Lung (tissue), 12 donors: ENCODE data around the gene PARD3B. TPM values are rescaled to one million over a fixed set of nuclear protein-coding genes. Genes with fewer than 3 reads are reported as not detected.

Experiments used
- ATAC-seq: fragments of 200-7000 bp; cut with Tn5 transposase; one replicate; pipeline ENCODE4 v1.9.1; 2020; ENCODE audit warnings: moderate number of reproducible peaks; ENCODE audit not compliant: insufficient read depth, low FRiP score
- DNase-seq, 3 donors: peaks; one replicate each; pipeline ENCODE4 v3.0.0-alpha.2; 2013 to 2017
- H3K27ac ChIP-seq, 2 donors: one replicate each; pipeline ENCODE4 v1.5.1; 2013; ENCODE audit warnings: mild to moderate bottlenecking in 2 of 2, moderate library complexity in 2 of 2, control low read depth in 1 of 2, inconsistent platforms in 1 of 2, low read depth in 1 of 2, low read length in 1 of 2
- H3K27me3 ChIP-seq, 3 donors: one replicate each; pipeline ENCODE4 v1.5.1; 2013; ENCODE audit warnings: low read length in 2 of 3; ENCODE audit not compliant: control insufficient read depth in 3 of 3, insufficient read depth in 3 of 3
- H3K36me3 ChIP-seq, 4 donors: one replicate each; pipeline ENCODE4 v1.5.1; 2013; ENCODE audit warnings: low read length in 4 of 4, mild to moderate bottlenecking in 1 of 4, moderate library complexity in 1 of 4; ENCODE audit not compliant: control insufficient read depth in 4 of 4, insufficient read depth in 4 of 4
- H3K4me1 ChIP-seq, 5 donors: one replicate each; pipeline ENCODE4 v1.5.1; 2013; ENCODE audit warnings: low read length in 5 of 5, mild to moderate bottlenecking in 2 of 5, moderate library complexity in 1 of 5; ENCODE audit not compliant: control insufficient read depth in 5 of 5, insufficient read depth in 5 of 5
- H3K4me3 ChIP-seq: one replicate; pipeline ENCODE4 v1.5.1; 2013; ENCODE audit warnings: mild to moderate bottlenecking, control low read depth, moderate library complexity
- H3K9ac ChIP-seq, 2 donors: one replicate each; pipeline ENCODE4 v1.5.1; 2013; ENCODE audit warnings: low read length in 2 of 2, control low read depth in 1 of 2; ENCODE audit not compliant: insufficient read depth in 1 of 2
- H3K9me3 ChIP-seq, 4 donors: one replicate each; pipeline ENCODE4 v1.5.1; 2013; ENCODE audit warnings: low read length in 3 of 4, mild to moderate bottlenecking in 1 of 4, moderate library complexity in 1 of 4; ENCODE audit not compliant: control insufficient read depth in 4 of 4, insufficient read depth in 3 of 4
- CTCF ChIP-seq: IDR thresholded peaks from 2 replicates; pipeline ENCODE4 v1.5.1; 2012; ENCODE audit warnings: mild to moderate bottlenecking; ENCODE audit errors: control extremely low read depth, extremely low read depth
- WGBS, 2 donors: extraction: QIAGEN DNeasy Blood & Tissue Kit; methylation state at CpG; one replicate each; pipeline ENCODE4 v1.1.7; 2013; 5-methylcytosine and 5-hydroxymethylcytosine counted together
- polyA plus RNA-seq, 2 donors: library from polyadenylated mRNA; stranded (reverse); fragments of 200-250 nt; gene quantifications; one replicate each; pipeline ENCODE4 v1.2.1, GENCODE V29; 2013
- total RNA-seq, 2 donors: library from RNA; depleted of rRNA in 1 of 2; stranded (reverse); fragments of >200 nt in 1 of 2; gene quantifications; one replicate each; pipeline ENCODE4 v1.2.1, GENCODE V29; 2014 to 2021
- donor health status: control.
- donor health status: control.
- donor health status: Bipolar disorder and iron deficiency.
- donor health status: healthy.
- donor health status: DM: yes; HTN: yes; CAD: no.

PARD3B gene
- total and polyA plus RNA-seq, 4 donors = 2.4 to 38.7 (median 17.1) TPM

DNA sequence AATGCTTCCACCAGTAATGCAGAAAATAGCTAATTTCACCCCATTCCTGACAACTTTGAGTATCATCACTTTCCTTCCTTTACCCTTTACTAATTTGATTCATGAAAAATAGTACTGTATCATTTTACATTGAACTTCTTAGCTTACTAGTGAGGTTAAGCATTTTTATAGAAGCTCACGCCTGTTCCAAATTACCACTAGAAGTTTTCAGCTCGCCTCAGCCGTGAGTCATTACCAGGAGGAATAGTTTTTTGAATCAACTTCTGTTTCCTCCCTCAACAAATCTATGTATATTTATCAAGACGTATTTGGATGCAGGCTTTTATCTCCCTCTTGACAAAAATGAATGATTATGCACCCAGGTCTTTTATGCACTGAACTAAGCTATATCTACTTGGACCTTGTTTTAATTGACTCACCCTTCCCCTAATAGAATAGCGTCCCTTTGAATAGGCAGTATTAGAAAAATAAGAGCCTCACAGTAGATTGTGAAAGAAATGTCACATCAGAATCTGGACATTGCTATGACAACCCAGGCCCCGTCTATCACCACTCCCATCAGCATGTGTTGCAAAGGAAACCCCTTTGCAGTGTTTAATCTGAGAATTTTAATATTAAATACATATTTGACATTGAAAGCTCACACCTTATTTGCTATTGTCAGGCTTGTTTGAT, 929.6 kb downstream of the PARD3B start:
- 87 to 93% methylated on average over 6 of the region's 6 CpGs for WGBS, 2 donors

GRCh38 chr2:205475416-205475768, 930.1 kb downstream of the PARD3B start:
- Histone ChIP-seq H3K4me3 (no peak overlapping the region), H3K27me3 (peaks cover 0 to 3% (median 0%) of the 10 kb centered on the region in 3 donors), H3K4me1 (peaks cover 0 to 6% (median 0%) of the 10 kb centered on the region in 5 donors), H3K36me3 (no peaks in the 10 kb centered on the region), H3K27ac (no peak overlapping the region), H3K9me3 (no peaks in the 10 kb centered on the region), H3K9ac (no peak overlapping the region)
- DNase-seq (no peak), ATAC-seq (no peak)
- no peak for TF ChIP-seq CTCF
- 93 to 95% methylated on average over 3 of the region's 3 CpGs for WGBS, 2 donors

More for the DNA sequence above, 929.6 kb downstream of the PARD3B start:
- DNase-seq (no peak), ATAC-seq (no peak)
- peaks cover 0 to 3% (median 0%) of the 10 kb centered on the region in 3 donors for H3K27me3 ChIP-seq
- peaks cover 0 to 6% (median 0%) of the 10 kb centered on the region in 5 donors for H3K4me1 ChIP-seq
- no peak overlapping the region for H3K27ac ChIP-seq
- no peak for TF ChIP-seq CTCF
- no peaks in the 10 kb centered on the region for H3K36me3 ChIP-seq
- no peak overlapping the region for H3K4me3 ChIP-seq
- no peak overlapping the region for H3K9ac ChIP-seq
- H3K9me3 ChIP-seq = no peaks in the 10 kb centered on the region

DNA sequence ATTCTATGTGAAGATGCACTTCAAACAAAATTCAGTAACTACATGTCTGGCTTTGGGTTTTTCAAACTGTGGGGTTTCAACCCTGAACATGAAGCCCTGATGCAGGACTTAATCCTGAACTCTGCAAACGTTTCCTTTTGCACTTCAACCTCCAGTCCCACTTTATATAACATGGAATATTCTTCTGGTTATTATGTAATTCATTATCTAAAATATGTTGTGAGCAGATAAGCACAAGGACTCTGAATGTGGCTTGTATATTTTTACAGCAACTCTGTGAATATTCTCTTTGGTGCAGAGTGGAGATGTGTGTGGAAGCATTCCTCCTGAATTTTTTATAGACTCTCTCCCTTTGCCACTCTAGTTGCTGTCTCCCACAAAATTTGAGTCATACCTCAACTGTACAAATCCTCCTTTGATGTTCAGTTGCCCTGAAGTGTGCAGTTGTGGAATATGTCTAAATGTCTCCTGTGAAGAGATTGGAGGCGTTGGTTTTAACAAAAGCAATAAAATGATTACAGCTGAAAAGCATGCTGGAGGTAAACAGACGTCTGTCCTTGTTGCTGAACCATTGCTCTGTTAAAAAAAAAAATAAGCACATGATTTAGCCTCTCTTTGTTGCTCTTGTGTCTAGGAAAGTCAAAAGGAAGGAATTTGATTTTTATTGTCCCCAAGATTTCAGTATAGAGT, 931.9 kb downstream of the PARD3B start:
- 73 to 74% methylated on average over 3 of the region's 3 CpGs for WGBS, 2 donors
- no peak overlapping the region for H3K4me3 ChIP-seq
- H3K4me1 ChIP-seq = peaks cover 0 to 6% (median 0%) of the 10 kb centered on the region in 5 donors
- no peak for DNase-seq
- no peak overlapping the region for H3K9ac ChIP-seq
- no peak for TF ChIP-seq CTCF
- peaks cover 0 to 3% (median 0%) of the 10 kb centered on the region in 3 donors for H3K27me3 ChIP-seq
- no peaks in the 10 kb centered on the region for H3K9me3 ChIP-seq
- no peak overlapping the region for H3K27ac ChIP-seq
- ATAC-seq = no peak
- H3K36me3 ChIP-seq = no peaks in the 10 kb centered on the region
